Measurements from ENCODE around the gene DCAF10.
"Not testable (repeated sequence)": the region's sequence is repeated elsewhere in the genome, so short reads cannot be mapped to it uniquely, and the experiment has no call there.

Gene DCAF10

DNA sequence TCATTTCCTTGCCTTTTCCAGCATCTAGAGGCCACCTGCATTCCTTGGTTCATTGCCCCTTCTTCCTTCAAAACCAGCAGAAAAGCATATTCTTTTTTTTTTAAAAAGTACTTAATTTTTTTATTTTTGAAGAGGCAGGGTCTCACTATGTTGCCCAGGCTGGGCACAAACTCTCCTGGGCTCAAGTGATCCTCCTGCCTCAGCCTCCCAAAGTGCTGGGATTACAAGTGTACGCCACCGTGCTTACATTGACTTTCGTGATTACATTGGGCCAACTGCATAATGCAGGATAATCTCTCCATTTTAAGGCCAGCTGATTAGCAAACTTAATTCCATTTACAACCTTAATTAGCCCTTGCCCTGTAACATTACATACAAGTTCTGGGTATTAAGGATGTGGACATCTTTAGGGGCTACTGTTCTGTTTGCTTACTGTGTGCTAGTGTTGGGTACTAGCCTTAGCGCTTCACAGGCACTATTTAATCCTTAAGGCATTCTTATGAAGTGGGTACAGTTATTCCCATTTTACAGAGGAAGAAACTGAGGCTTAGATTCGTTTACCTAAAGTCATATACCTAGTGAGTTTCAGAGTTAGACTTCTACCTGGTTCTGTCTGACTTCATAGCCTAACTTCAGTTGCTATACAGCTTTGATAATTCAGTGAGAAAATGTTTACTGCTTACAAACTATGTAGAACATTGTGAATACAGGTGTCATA lies 69.6 kb downstream of the DCAF10 start:
- DNase-seq, result no peak

GRCh38 chr9:37870799-37871176 lies 70.2 kb downstream of the DCAF10 start:
- DNase-seq, result no peak

- DNase-seq, result no peak
Measured at GRCh38 chr9:37873955-37874354, 73.4 kb downstream of the DCAF10 start.

- DNase-seq, result no peak
Measured at GRCh38 chr9:37876376-37876775, 75.8 kb downstream of the DCAF10 start.

DNA sequence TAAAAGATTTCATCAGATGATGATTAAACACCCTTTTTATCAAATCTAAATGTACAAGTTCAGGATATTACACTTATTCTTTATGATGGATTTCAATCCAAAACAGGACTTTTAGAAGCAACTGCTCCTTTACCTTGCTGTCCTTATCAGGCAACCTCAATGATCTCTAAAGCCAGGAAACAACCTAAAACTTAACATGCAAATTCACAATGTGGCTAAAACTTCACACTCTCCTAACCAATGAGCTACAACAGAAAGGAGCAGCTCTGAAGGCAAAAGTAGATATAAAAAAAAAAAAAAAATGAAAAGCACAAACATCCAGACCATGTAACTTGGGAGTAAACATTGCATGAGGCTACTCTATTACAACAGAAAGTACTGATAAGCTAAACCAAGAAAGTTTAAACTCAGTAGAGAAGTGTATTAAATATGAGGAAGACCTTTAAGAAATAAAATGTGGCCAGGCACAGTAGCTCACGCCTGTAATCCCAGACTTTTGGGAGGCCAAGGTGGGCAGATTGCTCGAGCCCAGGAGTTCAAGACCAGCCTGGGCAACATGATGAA lies 80.4 kb downstream of the DCAF10 start:
- DNase-seq, result no peak

DNA sequence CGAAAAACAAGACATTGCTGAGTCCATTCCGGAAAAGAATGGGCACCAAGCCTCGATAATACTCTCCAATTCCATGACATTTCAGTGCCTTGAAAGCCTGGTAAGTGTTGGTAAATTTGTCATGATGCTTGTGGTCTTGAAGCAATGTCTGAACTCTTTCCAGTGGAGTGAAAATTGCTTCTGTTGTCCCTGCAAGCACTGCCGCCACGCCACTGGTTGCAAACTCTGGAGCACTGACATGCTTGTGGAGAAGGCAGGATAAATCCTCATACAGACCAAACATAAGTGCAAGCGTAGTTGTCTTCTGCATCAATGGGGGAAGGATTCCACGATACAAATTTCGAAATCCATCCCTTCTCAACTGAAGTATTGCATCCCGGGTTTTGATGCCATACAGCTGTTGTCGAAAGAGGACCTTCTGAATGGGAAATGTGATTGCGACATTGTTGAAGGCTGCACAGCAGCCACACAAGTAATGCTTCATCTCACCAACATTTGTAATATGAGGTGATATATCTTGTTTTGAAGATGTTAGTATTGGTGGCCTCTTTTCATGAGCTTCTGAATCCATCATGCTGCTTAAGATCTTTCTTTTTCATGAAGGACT lies 87.5 kb downstream of the DCAF10 start:
- peak; percentile 38 for DNase-seq

DNA sequence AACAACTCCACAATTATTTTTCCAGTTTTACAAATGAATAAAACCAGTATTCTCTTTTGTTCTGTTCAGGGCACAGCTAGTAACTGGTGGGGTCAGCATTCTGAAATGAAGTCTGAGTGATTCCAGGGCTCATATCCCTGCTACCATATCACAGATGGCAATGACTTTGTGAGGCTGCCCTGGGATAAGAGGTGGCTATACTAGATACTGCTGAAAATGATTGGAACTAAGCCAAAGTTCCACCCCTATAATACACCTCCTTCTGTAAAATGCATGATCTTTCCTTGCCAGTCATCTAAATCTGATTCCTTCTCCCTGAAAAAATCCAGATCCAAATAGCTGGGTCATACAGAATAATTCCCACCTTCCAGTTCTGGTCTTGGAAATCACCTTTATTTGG lies 88.9 kb downstream of the DCAF10 start:
- DNase-seq, result peak; percentile 66

DNA sequence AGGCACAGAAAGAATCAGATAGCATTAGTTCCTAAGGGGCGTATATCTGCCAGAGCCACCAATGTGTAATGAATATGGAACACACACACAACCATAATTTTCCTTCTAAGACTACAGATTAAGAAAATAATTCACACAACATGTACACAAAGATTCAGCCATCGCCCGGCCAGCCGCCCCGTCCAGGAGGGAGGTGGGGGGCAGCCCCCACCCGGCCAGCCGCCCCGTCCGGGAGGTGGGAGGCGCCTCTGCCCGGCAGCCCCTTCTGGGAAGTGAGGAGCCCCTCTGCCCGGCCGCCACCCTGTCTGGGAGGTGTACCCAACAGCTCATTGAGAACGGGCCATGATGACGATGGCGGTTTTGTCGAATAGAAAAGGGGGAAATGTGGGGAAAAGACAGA lies 90.4 kb downstream of the DCAF10 start:
- DNase-seq, result not testable (repeated sequence)

GRCh38 chr9:37892063-37892462 lies 91.5 kb downstream of the DCAF10 start:
- DNase-seq, result no peak

DNA sequence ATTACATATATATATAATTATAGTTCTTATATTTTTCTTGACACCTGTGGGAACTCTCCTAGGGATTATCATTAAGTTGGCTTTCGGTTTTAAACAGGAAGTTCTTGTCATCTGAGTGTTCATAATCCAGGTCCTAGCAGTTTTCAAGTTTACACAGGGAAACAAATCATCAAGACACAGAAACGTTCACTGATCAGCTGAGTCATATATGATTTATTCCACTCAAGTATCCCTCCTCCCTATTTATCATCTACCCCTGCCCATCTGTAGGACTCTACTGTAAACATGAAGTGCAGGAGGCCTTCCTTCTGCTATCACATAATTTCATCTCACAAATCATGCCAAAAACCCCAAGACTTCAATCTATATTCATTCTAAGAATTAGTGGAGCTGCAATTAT lies 97.1 kb downstream of the DCAF10 start:
- DNase-seq, result no peak

DNA sequence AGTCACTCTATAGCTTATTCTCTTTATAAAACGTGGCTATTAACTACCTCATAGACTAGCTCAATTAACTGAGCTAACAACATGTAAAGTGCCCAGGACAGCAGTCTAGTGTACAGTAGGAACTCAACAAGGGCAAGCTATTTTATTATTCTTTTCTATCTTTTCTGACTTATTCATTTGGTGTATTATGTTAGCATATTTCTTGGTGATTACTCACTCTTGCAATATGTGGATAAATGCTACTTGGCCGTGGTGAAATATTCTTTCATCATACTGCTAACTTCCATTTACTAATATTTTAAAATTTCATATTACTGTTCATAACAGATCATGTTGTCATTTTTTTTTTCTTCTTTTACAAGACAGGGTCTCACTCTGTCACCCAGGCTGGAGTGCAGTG lies 98.4 kb downstream of the DCAF10 start:
- no peak for DNase-seq

GRCh38 chr9:37902131-37902530 lies 101.5 kb downstream of the DCAF10 start:
- no peak for DNase-seq

DNA sequence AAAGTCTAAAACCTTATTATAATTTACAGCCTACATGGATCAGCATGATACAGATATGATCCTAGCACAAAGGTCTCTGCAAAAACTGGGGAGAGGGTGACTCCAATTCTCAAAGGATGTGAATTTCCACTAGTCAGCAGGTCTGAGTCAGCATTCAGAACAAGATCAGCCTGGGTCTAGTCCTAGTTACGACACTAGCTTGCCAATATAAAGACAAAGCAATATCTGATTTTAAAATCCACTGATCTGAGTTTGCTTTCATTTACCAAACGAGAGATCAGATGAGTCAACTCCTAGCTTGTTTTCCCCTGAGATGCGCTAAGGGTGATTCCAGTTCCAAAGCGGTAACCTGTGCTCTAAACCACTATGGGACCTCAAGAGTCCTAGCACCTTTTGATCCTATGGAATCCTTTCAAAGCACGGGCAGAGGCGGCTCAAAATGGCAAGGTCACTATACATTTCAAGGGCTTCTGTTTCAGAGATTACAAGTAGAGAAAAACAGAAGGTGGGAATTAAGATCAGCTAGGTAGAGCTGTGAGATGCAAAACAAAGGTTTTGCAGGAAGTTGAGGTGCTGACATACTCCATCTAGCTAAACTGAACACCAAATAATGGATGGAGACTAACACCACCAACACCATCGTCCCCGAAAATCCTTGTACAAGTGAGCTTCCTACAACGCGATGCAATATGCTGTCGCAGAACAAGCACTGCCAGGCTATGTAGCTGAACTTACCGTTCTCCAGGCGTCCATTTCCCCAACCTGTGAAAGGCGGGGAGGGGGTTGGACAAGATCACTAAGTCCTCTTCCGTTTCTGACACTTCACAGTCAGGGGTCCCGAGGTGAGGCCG lies 102.4 kb downstream of the DCAF10 start:
- peak; percentile 50 for DNase-seq

- peak; percentile 92 for DNase-seq
Measured at GRCh38 chr9:37903647-37904444, 103.2 kb downstream of the DCAF10 start, which contains the start of gene SLC25A51. Gene SLC25A51, minus strand, starts transcription at chr9:37904127. Its CDS starts 15,577 bp downstream, at chr9:37888550.

GRCh38 chr9:37904445-37905130 lies 104.0 kb downstream of the DCAF10 start:
- peak; percentile 52 for DNase-seq

DNA sequence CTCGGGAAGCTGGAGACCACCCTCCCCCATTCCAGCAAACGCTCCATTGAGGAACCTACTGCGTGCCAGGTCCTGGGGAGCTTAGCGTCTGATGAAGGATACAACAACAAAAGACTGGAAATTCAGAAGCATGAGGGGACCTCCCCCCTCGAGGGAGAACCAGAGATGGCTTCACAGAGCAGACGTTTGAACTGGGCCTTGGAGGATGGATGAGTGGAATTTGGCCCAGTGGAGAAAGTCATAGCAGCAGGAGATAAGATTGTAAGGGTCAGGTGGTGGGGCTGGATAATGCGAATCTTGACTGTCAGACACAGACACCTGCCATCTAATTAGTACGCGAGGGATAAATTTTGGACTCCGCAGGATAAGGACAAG lies 104.5 kb downstream of the DCAF10 start:
- DNase-seq, result peak; percentile 35

DNA sequence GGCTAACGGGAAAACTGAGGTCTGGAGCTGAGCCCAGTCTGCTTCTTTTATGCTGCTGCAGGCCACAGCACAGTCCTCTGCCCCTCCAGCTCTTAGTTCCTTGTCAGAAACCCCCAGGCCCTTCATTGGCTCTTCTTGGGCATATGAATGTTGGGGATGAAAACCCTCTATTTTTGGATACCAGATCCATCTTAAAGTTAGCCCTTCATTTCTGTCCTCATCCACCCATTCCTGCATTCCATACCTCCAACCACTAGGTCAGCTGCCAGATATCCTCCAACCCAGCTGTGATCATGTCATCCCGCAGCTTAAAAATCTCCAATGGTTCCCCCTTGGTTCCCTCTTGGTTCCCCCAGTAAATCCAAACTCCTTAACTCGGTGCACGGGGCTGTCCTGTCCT lies 105.2 kb downstream of the DCAF10 start:
- DNase-seq, result no peak

- no peak for DNase-seq
Measured at GRCh38 chr9:37906312-37907239, 106.0 kb downstream of the DCAF10 start.

DNA sequence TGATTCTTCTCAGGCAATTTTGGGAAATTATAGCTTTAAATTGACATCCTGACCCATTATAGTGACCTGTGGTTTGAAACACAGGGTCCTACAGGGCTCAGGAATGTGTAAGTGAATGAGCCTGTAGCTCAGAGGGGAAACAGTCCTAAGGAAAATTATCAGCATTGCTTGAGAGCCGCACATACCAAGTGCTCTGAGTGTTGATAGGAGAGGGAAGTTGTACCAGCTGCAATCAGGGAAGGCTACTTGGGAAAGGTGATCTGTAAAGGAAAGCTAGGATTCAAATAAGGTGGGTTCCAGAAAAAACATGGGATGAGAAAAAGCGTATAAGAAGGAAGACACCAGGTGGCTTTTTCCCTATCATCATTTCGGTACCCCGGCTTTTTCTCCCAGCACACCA lies 107.7 kb downstream of the DCAF10 start:
- DNase-seq, result no peak

GRCh38 chr9:37908698-37909186 lies 108.1 kb downstream of the DCAF10 start:
- peak; percentile 67 for DNase-seq

GRCh38 chr9:37909326-37909725 lies 108.7 kb downstream of the DCAF10 start:
- DNase-seq, result no peak
